Measurements from ENCODE around the gene PEX5. TPM values are rescaled to one million over a fixed set of nuclear protein-coding genes. Genes with fewer than 3 reads are reported as not detected.

The PEX5 gene
- total RNA-seq, 4 donors from 2014 or later: 58.1 to 70.6 (median 65.7) TPM

GRCh38 chr12:7197841-7198240 is 8.4 kb downstream of the PEX5 start:
- H3K4me3 ChIP-seq: no peak overlapping the region
- no peak for DNase-seq (ENCODE audit: low spot score in 2 of 2)
- H3K9me3 ChIP-seq: no peaks in the 10 kb centered on the region
- no peaks in the 10 kb centered on the region for H3K27me3 ChIP-seq
- TF ChIP-seq POLR2A (IDR thresholded peaks at IDR 0.05) (no peak), EP300 (IDR thresholded peaks at IDR 0.05) (no peak), CTCF (IDR thresholded peaks at IDR 0.05) (no peak)
- 69 to 77% methylated on average over 2 of the region's 2 CpGs for WGBS, 2 donors
- H3K36me3 ChIP-seq: peaks cover 0 to 57% (median 11%) of the 10 kb centered on the region in 3 donors
- no peaks in the 10 kb centered on the region for H3K4me1 ChIP-seq
- H3K27ac ChIP-seq: no peak overlapping the region

DNA sequence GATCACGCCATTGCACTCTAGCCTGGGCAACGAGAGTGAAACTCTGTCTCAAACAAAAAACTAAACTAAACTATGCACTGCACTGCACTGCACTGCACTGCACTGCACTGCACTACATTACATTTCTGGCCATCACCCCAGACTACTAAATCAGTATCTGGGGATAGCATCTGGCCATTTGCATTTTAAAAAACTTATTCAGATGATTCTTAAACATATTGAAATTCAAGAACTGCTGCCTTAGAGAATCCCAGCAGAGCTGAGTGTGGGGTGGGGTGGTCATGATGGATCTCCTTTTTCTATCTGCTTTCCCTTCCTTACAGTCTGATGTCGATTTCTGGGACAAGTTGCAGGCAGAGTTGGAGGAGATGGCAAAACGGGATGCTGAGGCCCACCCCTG is 13.6 kb downstream of the PEX5 start:
- Histone ChIP-seq H3K9me3 (no peaks in the 10 kb centered on the region), H3K27ac (no peak overlapping the region), H3K36me3 (peaks cover 0 to 84% (median 18%) of the 10 kb centered on the region in 3 donors), H3K4me3 (no peak overlapping the region), H3K4me1 (no peaks in the 10 kb centered on the region), H3K27me3 (no peaks in the 10 kb centered on the region)
- WGBS, 2 donors: 81 to 95% methylated on average over 4 of the region's 4 CpGs
- TF ChIP-seq EP300 (IDR thresholded peaks at IDR 0.05) (no peak), POLR2A (IDR thresholded peaks at IDR 0.05) (no peak), CTCF (IDR thresholded peaks at IDR 0.05) (no peak)
- no peak for DNase-seq (ENCODE audit: low spot score in 2 of 2)

GRCh38 chr12:7205091-7205490 is 15.6 kb downstream of the PEX5 start:
- Histone ChIP-seq H3K9me3 (peaks cover 0 to 8% (median 0%) of the 10 kb centered on the region in 4 donors), H3K36me3 (peaks cover 5 to 94% (median 36%) of the 10 kb centered on the region in 3 donors), H3K4me3 (no peak overlapping the region), H3K27me3 (no peaks in the 10 kb centered on the region), H3K27ac (no peak overlapping the region), H3K4me1 (no peaks in the 10 kb centered on the region)
- no peak for TF ChIP-seq EP300 (IDR thresholded peaks at IDR 0.05)
- TF ChIP-seq CTCF (IDR thresholded peaks at IDR 0.05): no peak
- TF ChIP-seq POLR2A (IDR thresholded peaks at IDR 0.05): no peak
- DNase-seq (ENCODE audit: low spot score in 2 of 2): no peak

GRCh38 chr12:7206691-7207090 is 17.2 kb downstream of the PEX5 start:
- WGBS, 2 donors: 90 to 91% methylated on average over 3 of the region's 3 CpGs
- DNase-seq (ENCODE audit: low spot score in 2 of 2): no peak
- Histone ChIP-seq H3K4me1 (no peaks in the 10 kb centered on the region), H3K27ac (no peak overlapping the region), H3K36me3 (peaks cover 5 to 100% (median 37%) of the 10 kb centered on the region in 3 donors), H3K9me3 (peaks cover 0 to 23% (median 0%) of the 10 kb centered on the region in 4 donors), H3K4me3 (no peak overlapping the region), H3K27me3 (no peaks in the 10 kb centered on the region)
- TF ChIP-seq EP300 (IDR thresholded peaks at IDR 0.05): no peak
- no peak for TF ChIP-seq CTCF (IDR thresholded peaks at IDR 0.05)
- TF ChIP-seq POLR2A (IDR thresholded peaks at IDR 0.05): no peak

- no peaks in the 10 kb centered on the region for H3K27me3 ChIP-seq
- H3K4me3 ChIP-seq: no peak overlapping the region
- 95 to 96% methylated on average over 10 of the region's 10 CpGs for WGBS, 2 donors
- H3K27ac ChIP-seq: no peak overlapping the region
- H3K36me3 ChIP-seq: peaks cover 5 to 99% (median 30%) of the 10 kb centered on the region in 3 donors
- no peaks in the 10 kb centered on the region for H3K4me1 ChIP-seq
- DNase-seq (ENCODE audit: low spot score in 2 of 2): no peak
- TF ChIP-seq CTCF (IDR thresholded peaks at IDR 0.05): no peak
- no peak for TF ChIP-seq EP300 (IDR thresholded peaks at IDR 0.05)
- no peak for TF ChIP-seq POLR2A (IDR thresholded peaks at IDR 0.05)
- peaks cover 0 to 32% (median 0%) of the 10 kb centered on the region in 4 donors for H3K9me3 ChIP-seq
These were observed 18.6 kb downstream of the PEX5 start for GRCh38 chr12:7207866-7208625.
